ENCODE data around the gene DNAH3.

DNA sequence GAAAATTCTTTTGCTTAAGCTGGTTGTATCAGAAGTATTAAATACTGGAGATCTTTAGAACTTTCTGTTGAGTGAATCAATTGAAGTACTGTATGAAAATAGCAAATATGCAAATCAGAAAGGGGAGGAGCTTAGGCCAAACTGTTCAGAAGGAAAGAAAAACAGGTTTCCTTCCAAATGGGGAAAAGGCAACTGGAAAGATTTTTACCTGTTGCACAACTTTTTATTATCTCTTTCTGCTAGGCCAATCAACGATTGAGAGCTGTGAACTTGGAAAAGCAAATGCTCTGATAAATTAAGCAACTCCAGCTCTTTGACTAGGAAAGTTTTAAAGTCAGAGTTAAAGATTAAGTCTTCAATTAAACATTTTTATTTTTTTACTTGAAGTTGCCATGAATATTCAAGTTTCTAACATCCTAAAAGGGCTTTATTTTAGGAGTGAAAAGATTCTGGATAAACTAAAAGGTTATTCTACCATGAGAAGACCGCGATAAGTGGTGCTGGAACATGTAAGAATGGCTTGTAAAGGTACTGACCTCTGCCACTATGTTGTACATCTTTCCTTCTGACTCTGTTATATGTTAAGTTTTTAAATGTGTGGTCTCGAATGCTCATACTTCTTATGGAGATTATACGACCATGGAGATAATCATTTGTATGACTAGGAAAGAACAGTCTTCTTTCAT is 266.9 kb downstream of the DNAH3 start:
- TF ChIP-seq EZH2 (IDR thresholded peaks at IDR 0.05) (no peak), POLR2AphosphoS5 (IDR thresholded peaks at IDR 0.05; ENCODE audit: borderline replicate concordance, low read depth, low read length) (no peak), FOXP2 (optimal IDR thresholded peaks at IDR 0.05; ENCODE audit: control extremely low read depth, extremely low read length, insufficient read depth) (no peak)

Measured in SK-N-MC (cell line).